Measurements from ENCODE around the gene CHRNA7. TPM values are rescaled to one million over a fixed set of nuclear protein-coding genes. Genes with fewer than 3 reads are reported as not detected.

Gene CHRNA7
- total RNA-seq (not detected), polyA plus RNA-seq (under 1 TPM in 1 of 3 donors, not detected in 2; 0.22 TPM), total RNA-seq (0 to 0.09 (median 0) reads per million in 6 experiments)

DNA sequence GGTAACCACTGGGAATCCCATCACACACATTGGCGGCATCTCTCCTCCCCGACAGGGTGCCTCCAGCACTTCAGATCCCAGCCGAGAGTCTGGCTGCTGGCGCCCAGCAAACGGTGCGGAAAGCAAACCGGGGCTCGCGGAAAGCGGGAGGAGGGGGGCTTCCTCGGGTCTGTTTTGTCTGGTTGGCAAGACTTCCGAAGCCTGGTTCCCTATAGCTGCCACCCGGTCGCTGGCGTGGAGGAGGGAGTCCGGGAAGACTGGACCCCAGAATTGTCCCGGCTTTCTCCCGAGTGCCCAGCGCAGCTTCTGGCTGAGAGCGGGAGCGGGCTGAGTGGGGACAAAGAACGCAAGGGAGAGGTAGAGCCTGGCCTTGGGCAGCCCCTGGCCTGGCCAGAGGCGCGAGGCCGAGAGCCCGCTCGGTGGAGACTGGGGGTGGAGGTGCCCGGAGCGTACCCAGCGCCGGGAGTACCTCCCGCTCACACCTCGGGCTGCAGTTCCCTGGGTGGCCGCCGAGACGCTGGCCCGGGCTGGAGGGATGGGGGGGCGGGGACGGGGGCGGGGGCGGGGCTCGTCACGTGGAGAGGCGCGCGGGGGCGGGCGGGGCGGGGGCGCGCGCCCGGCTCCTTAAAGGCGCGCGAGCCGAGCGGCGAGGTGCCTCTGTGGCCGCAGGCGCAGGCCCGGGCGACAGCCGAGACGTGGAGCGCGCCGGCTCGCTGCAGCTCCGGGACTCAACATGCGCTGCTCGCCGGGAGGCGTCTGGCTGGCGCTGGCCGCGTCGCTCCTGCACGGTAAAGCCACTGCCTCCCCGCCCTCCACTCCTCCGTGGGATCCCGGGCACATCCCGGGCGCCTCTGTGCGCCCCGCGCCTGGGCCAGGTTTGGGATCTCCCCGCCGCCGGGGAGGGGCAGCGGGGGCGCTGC is at the start of gene CHRNA7:
TSS of gene CHRNA7 (plus strand) at position 654 of the 920 bp plus-strand sequence. CDS start at position 734, 80 bp downstream.
- POLR2A ChIA-PET: no interaction called here

GRCh38 chr15:31985607-31986006 is 44.7 kb upstream of the CHRNA7 start:
- Mint-ChIP-seq H3K4me1 (peaks cover 5 to 8% (median 6%) of the 10 kb centered on the region in 4 donors), H3K27me3 (peaks cover 3 to 19% (median 5%) of the 10 kb centered on the region in 5 donors), H3K4me3 (peak overlapping the region in 1 of 10 donors; percentile 23), H3K27ac (peak overlapping the region in 3 of 10 donors; percentile 22 to 63 (median 42)), H3K36me3 (peaks cover 0 to 4% (median 0%) of the 10 kb centered on the region in 3 donors), H3K9me3 (peaks cover 0 to 5% (median 0%) of the 10 kb centered on the region in 9 donors)
- POLR2A ChIA-PET: no interaction called here
- DNase-seq (no peak), ATAC-seq (no peak)

More for the DNA sequence above, at the start of gene CHRNA7:
- Mint-ChIP-seq H3K4me3 (peak within 1 kb of the TSS; percentile 35 to 82 (median 54)), H3K4me1 (peaks cover 0 to 20% (median 13%) of the 10 kb centered on the region in 4 donors), H3K9me3 (peaks cover 0 to 6% (median 0%) of the 10 kb centered on the region in 9 donors), H3K27ac (no peak within 1 kb of the TSS), H3K27me3 (peaks cover 23 to 69% (median 48%) of the 10 kb centered on the region in 5 donors), H3K36me3 (no peaks in the 10 kb centered on the region)
- ATAC-seq (no peak), DNase-seq (no peak)

GRCh38 chr15:31993062-31993461 is 37.3 kb upstream of the CHRNA7 start:
- Mint-ChIP-seq H3K36me3 (peaks cover 0 to 4% (median 0%) of the 10 kb centered on the region in 3 donors), H3K27me3 (peaks cover 8 to 17% (median 11%) of the 10 kb centered on the region in 5 donors), H3K4me3 (no peak overlapping the region), H3K9me3 (peaks cover 0 to 5% (median 0%) of the 10 kb centered on the region in 9 donors), H3K27ac (no peak overlapping the region), H3K4me1 (no peaks in the 10 kb centered on the region)
- POLR2A ChIA-PET: no interaction called here
- DNase-seq (no peak), ATAC-seq (no peak)

DNA sequence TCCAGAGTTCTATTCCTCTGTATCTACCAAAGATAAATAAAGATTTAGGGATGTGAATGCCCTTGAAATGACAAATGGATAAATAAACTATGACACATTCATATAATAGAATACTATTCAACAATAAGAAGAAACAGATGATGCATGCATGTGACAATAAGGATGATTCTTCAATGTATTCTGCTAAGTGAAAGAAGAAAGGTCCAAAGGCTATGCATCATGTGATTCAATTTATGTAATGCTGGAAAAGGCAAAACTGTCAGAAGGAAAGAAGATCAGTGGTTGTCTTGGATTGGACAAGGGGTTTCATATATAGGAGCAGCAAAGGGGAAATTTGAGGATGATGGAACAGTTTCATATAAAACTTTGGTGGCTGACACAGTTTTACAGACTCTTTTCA is 32.6 kb upstream of the CHRNA7 start:
- Mint-ChIP-seq H3K27ac (no peak overlapping the region), H3K4me1 (no peaks in the 10 kb centered on the region), H3K36me3 (no peaks in the 10 kb centered on the region), H3K9me3 (no peaks in the 10 kb centered on the region), H3K27me3 (peaks cover 13 to 39% (median 16%) of the 10 kb centered on the region in 5 donors), H3K4me3 (no peak overlapping the region)
- ATAC-seq (no peak), DNase-seq (no peak)
- POLR2A ChIA-PET: no interaction called here

GRCh38 chr15:32003558-32003957 is 26.8 kb upstream of the CHRNA7 start:
- Mint-ChIP-seq H3K36me3 (no peaks in the 10 kb centered on the region), H3K27me3 (peaks cover 14 to 55% (median 25%) of the 10 kb centered on the region in 5 donors), H3K4me3 (no peak overlapping the region), H3K9me3 (no peaks in the 10 kb centered on the region), H3K27ac (no peak overlapping the region), H3K4me1 (no peaks in the 10 kb centered on the region)
- POLR2A ChIA-PET: no interaction called here
- ATAC-seq (no peak), DNase-seq (no peak)

DNA sequence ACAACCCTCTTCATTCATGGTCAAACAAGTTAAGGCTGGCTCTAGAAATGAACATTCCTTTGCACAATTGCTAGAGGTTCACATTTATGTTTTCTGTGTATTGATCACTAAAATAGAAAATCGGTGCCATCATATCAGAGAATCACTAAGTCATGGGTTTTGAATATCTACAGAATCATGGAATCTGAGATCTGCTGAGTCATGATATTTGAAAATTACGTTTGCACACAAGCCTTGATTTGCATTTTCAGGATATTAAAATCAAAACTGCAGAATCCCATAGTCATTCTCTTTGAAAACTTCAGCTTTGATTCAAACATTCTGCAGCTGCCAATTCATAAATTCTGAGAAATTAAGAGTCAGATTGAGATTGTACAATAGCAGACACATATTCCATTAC is 26.1 kb upstream of the CHRNA7 start:
- Mint-ChIP-seq H3K36me3 (no peaks in the 10 kb centered on the region), H3K9me3 (no peaks in the 10 kb centered on the region), H3K4me1 (no peaks in the 10 kb centered on the region), H3K27ac (no peak overlapping the region), H3K4me3 (no peak overlapping the region), H3K27me3 (peaks cover 18 to 51% (median 24%) of the 10 kb centered on the region in 5 donors)
- no peak for ATAC-seq
- POLR2A ChIA-PET: no interaction called here
- no peak for DNase-seq

GRCh38 chr15:32007355-32007960 is 22.9 kb upstream of the CHRNA7 start:
- DNase-seq (no peak), ATAC-seq (no peak)
- no peaks in the 10 kb centered on the region for H3K36me3 Mint-ChIP-seq
- no peaks in the 10 kb centered on the region for H3K4me1 Mint-ChIP-seq
- POLR2A ChIA-PET: no interaction called here
- no peak overlapping the region for H3K4me3 Mint-ChIP-seq
- H3K27me3 Mint-ChIP-seq: peaks cover 14 to 27% (median 23%) of the 10 kb centered on the region in 5 donors
- peaks cover 0 to 2% (median 0%) of the 10 kb centered on the region in 9 donors for H3K9me3 Mint-ChIP-seq
- H3K27ac Mint-ChIP-seq: no peak overlapping the region

DNA sequence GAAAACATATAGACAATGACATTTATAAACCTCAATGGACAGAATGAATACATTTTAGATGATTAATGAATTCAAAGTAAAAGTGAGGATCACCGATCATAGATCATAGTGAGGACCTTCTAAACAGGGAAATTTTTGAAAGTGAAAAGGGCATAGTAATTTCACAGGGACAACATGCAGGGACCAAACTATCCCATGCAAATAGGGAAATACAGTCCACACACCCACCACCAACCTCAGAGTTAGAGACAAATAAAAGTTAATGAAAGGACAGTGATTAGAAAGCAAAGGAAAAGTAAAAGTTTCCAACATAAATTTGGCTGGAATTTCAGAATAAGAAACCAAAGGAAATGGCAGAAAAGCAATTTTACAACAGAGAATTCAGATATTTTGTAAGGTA is 15.4 kb upstream of the CHRNA7 start:
- H3K27ac Mint-ChIP-seq: no peak overlapping the region

DNA sequence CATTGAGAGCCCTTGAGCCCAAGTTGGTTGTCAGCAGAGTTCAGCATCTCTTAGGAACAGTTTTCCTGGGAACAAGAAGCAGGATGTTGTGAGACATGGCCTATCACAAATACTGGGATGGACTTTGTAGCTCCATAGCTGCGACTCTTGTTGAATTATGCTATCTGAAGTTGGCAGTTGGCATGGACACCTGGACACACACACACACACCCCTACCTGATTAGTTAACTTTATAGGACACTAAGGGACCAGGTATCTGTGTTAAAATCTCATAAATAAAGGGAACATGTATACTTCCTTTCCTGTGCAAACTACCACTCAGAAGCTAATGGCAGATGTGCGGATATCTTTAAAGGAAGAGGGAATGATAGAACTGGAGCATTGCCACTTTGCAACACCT is 10.2 kb upstream of the CHRNA7 start:
- DNase-seq: no peak
- Mint-ChIP-seq H3K36me3 (no peaks in the 10 kb centered on the region), H3K4me1 (no peaks in the 10 kb centered on the region), H3K4me3 (no peak overlapping the region), H3K9me3 (no peaks in the 10 kb centered on the region), H3K27me3 (peaks cover 15 to 55% (median 24%) of the 10 kb centered on the region in 5 donors), H3K27ac (no peak overlapping the region)
- no peak for ATAC-seq
- POLR2A ChIA-PET: no interaction called here

More for the DNA sequence above, 15.4 kb upstream of the CHRNA7 start:
- no peak for ATAC-seq
- Mint-ChIP-seq H3K4me3 (no peak overlapping the region), H3K4me1 (no peaks in the 10 kb centered on the region), H3K36me3 (peaks cover 0 to 2% (median 0%) of the 10 kb centered on the region in 3 donors), H3K9me3 (peaks cover 0 to 4% (median 0%) of the 10 kb centered on the region in 9 donors), H3K27me3 (peaks cover 16 to 45% (median 20%) of the 10 kb centered on the region in 5 donors)
- no peak for DNase-seq
- POLR2A ChIA-PET: no interaction called here

- peaks cover 0 to 6% (median 0%) of the 10 kb centered on the region in 9 donors for H3K9me3 Mint-ChIP-seq
- peaks cover 0 to 20% (median 13%) of the 10 kb centered on the region in 4 donors for H3K4me1 Mint-ChIP-seq
- POLR2A ChIA-PET: no interaction called here
- H3K27ac Mint-ChIP-seq: no peak overlapping the region
- peaks cover 27 to 68% (median 48%) of the 10 kb centered on the region in 5 donors for H3K27me3 Mint-ChIP-seq
- no peak for DNase-seq
- ATAC-seq: no peak
- no peaks in the 10 kb centered on the region for H3K36me3 Mint-ChIP-seq
- H3K4me3 Mint-ChIP-seq: peak overlapping the region in 2 of 10 donors; percentile 62 to 69
Measured at GRCh38 chr15:32028921-32029320, 1.4 kb upstream of the CHRNA7 start.

DNA sequence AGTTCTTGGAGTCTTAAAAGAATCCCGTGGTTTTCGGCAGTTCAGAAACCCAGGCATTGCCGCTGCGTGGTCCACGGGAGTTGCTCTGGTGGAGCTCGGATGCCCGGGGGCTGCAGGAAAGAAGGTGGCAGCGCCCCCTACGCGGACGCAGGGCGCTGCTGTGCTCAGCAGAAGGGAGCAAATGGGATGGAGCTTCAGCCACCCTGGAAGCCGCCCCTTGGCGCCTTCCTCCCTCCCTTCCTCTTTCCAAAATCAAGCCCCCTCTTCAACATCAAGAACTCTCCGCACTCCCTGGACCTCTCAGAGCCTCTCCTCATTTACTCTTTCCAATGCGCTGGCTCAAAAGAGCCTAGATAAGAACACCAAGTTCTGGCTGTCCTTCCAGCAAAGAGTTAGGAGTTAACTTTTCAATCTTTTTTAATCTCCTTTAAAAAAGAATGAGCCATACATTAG is 880 bp upstream of the CHRNA7 start:
- Mint-ChIP-seq H3K36me3 (no peaks in the 10 kb centered on the region), H3K27ac (no peak overlapping the region), H3K4me1 (peaks cover 0 to 20% (median 13%) of the 10 kb centered on the region in 4 donors), H3K27me3 (peaks cover 25 to 69% (median 48%) of the 10 kb centered on the region in 5 donors), H3K9me3 (peaks cover 0 to 6% (median 0%) of the 10 kb centered on the region in 9 donors), H3K4me3 (peak overlapping the region in 9 of 10 donors; percentile 17 to 82 (median 55))
- POLR2A ChIA-PET: no interaction called here
- ATAC-seq (no peak), DNase-seq (no peak)

DNA sequence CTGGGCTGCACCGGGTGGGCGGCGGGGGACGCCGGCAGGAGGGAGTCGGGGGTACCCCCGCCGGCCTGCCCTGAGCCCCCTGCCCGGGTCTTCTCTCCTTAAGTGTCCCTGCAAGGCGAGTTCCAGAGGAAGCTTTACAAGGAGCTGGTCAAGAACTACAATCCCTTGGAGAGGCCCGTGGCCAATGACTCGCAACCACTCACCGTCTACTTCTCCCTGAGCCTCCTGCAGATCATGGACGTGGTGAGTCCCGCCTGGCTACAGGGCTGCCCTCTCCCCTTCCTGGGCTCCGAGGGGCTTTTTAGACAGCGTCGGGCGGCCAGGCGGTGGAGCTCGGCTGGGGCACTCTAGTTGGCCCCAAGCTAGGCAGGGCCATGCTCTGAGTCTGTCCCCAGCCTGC is 480 bp downstream of the CHRNA7 start:
- peaks cover 0 to 6% (median 0%) of the 10 kb centered on the region in 9 donors for H3K9me3 Mint-ChIP-seq
- H3K27me3 Mint-ChIP-seq: peaks cover 23 to 68% (median 48%) of the 10 kb centered on the region in 5 donors
- H3K4me1 Mint-ChIP-seq: peaks cover 0 to 20% (median 13%) of the 10 kb centered on the region in 4 donors
- ATAC-seq: no peak
- no peaks in the 10 kb centered on the region for H3K36me3 Mint-ChIP-seq
- POLR2A ChIA-PET: no interaction called here
- no peak overlapping the region for H3K27ac Mint-ChIP-seq
- no peak for DNase-seq
- peak overlapping the region in 8 of 10 donors; percentile 31 to 72 (median 48) for H3K4me3 Mint-ChIP-seq

All from naive thymus-derived CD8-positive, alpha-beta T cell (primary cell).